ENCODE results near the gene CPEB4.

Gene CPEB4

GRCh38 chr5:173859408-173860159 is 28.6 kb upstream of the CPEB4 start:
- DNase-seq (ENCODE audit: low read depth): no peak

DNA sequence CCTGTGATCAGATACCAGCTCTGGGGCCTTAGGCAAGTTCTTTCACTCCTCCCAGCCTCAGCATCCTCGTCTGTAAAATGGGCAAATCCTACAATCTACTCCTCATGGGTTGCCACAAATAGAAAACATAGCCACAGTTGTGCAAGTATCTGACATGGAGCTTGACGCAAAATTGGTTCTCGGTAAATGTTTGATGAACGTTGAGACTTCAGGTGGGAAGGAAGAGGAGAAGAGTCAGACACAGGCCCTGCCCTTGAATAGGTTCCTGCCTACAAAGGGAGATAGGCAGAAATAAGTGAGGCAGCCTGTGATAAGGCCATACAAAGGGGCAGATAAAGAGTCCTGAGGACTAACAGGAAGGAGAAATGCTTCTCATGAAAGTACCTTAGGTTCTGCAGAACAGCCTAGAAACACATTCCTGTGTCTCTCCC is 26.1 kb upstream of the CPEB4 start:
- DNase-seq (ENCODE audit: low read depth): no peak

GRCh38 chr5:173863359-173863758 is 24.8 kb upstream of the CPEB4 start:
- DNase-seq (ENCODE audit: low read depth): no peak

- no peak for DNase-seq (ENCODE audit: low read depth)
These were observed 23.8 kb upstream of the CPEB4 start for GRCh38 chr5:173864126-173865050.

DNA sequence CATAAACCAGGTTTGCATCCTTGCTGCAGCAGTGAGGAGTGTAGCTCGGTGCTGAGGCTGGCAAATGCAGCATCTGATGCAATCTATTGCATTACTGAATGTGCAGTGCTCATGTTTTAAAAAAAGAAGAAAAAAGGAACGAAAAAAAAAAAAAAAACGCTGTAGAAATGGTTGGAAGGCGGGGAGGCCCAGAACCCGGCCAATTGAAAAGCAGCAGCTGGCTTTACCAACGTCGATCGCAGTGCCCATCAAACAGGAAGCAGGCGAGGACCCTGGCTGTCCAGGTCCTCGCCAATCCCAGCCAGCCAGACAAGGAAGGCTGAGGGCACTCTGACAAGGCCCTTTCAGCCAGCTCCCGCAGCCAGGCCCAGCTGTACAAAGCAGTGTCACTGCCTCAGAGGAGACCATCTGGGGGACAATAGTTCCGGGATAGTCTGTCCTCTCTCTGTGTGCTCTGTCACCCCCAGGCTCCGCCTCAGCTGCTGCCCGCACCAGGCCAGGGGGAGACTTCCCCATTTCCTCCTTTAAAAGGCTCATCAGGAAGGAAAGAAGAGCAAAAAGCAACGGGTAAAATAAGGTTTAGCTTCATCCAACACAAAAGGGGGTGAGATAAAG is 21.8 kb upstream of the CPEB4 start:
- no peak for DNase-seq (ENCODE audit: low read depth)

DNA sequence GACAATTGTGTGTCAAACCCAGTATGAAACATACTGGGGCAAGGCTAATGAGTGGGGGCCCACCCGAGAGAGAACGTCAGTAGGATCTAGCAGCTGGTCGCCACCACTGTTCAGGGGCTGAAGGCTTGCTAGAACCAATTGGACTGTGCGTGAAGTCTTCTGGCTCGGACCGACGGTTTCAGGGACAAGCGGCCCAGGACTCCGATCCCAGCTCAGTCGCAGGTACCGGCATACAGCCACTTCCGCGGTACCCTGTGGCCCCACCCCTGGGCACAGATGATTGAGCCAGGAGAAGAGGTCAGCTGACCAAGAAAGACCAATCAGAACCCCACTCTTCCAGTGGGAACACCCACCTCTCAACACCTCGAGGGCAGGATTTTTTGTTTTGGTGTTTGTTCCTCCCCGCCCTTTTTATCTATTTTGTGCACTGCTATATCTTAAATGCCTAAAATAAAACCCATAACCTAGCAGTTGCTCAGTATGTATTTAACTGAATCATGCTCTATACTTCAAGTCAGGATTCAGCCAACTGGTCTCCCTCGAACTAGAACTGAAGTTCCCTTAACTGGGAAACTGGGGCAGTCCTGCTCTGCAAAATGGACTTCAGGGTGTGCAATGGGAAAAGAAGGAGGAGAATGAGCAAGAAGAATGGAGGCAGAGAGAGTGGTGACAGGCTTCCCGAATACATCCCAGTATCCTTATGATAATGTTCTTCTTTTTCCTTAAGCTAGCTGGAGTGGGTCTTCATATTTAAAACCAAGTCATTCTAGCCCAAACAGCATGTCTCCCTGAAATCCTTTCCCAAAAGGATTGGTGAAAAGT is 21.1 kb upstream of the CPEB4 start:
- DNase-seq (ENCODE audit: low read depth): no peak

DNA sequence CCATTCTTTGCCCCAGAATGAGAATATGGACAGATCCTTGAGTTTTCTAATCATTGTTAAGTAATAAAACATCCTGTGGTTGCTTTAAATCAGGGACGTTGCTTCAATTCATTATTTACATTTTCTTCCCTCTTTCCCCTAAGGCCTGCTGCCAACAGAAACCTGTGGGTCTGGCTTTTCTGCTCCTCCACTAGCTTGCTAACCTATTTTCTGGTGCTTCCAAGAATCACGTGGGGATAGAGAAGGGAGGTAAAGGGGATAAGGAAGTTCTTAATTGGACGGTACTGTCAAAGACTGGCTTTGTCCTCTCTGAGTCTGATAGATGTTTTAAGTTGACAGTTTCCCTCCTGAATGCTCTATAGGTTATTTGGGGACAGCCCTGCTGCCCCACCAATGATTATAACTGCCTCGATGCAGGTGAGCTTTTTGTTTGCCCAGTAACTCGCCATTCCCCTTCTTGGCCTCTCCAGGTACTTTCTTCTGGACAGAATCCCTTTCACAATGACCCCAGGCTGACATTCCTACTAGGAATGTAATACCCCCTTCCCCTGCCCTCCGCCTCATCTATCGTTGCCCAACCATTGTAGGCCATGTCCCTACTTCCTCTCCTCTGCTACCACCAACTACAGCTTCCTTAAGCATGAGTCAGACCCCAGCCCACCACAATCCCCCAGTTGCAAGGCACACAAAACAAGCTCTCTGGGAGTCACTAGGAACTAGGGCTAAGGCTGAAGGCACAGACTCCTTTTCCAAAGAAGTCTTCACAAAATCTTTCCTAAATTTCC is 19.9 kb upstream of the CPEB4 start:
- no peak for DNase-seq (ENCODE audit: low read depth)

GRCh38 chr5:173869316-173869715 is 18.8 kb upstream of the CPEB4 start:
- no peak for DNase-seq (ENCODE audit: low read depth)

- no peak for DNase-seq (ENCODE audit: low read depth)
These were observed 15.2 kb upstream of the CPEB4 start for GRCh38 chr5:173872957-173873305.

DNA sequence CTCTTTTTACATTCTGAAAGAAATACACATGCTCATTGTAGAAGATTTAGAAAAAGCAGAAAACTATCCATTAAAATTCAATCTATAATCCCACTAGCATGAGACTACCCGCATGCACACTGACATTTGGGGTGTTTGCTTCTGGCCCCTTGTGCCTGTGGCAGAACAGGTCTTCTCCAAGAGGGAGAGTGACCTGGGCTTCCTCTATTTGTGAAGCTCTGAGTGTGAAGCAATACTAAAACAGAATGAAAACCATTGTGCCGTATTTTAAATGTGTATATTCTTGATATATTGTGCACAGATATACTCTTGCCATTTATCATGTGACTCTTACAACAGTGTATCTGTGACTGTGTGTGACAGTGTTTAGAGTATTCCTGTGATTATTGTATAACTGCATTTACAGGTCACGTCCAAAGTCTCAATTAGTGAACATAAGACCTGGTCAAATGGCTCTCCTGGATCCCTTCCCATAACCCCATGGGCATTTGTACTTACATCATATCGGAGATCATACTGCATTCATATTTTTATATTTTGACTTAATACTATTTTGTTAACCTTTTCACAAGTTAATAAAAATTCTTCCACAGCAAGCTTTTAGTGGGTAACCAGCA is 14.7 kb upstream of the CPEB4 start:
- DNase-seq (ENCODE audit: low read depth): no peak

GRCh38 chr5:173875189-173875588 is 13.0 kb upstream of the CPEB4 start:
- DNase-seq (ENCODE audit: low read depth): no peak

- no peak for DNase-seq (ENCODE audit: low read depth)
These were observed 9.8 kb upstream of the CPEB4 start for GRCh38 chr5:173878224-173878967.

- no peak for DNase-seq (ENCODE audit: low read depth)
These were observed 7.7 kb upstream of the CPEB4 start for GRCh38 chr5:173880306-173880985.

GRCh38 chr5:173881811-173882575 is 6.2 kb upstream of the CPEB4 start:
- no peak for DNase-seq (ENCODE audit: low read depth)

- no peak for DNase-seq (ENCODE audit: low read depth)
These were observed 5.5 kb upstream of the CPEB4 start for GRCh38 chr5:173882632-173883031.

DNA sequence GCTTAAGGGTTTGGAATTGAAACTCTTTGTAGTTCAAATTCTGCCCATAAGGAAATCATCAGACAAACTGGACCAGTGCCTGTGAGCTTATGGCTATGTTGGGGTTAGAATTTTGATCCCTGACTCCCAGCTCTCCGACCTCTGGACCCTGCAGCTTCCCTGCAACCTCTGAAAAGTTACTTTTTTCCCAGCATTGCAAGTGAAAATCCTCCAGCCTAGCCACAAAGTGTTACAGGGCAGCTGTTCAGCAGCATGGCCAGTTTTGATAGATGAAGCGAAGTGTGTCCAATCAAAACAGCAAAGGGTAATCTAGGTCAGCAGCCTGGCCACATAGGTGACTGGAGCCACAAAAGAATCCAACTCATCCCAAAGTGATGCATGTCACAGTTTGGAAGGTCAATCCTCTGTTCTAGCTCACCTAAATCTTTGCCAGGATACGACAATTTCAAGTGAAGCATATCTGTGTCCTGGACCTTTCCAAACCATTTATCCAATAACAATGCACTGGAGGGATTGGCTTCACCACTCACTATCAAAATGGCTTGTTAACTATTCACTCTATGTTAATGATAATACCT is 4.7 kb upstream of the CPEB4 start:
- no peak for DNase-seq (ENCODE audit: low read depth)

DNA sequence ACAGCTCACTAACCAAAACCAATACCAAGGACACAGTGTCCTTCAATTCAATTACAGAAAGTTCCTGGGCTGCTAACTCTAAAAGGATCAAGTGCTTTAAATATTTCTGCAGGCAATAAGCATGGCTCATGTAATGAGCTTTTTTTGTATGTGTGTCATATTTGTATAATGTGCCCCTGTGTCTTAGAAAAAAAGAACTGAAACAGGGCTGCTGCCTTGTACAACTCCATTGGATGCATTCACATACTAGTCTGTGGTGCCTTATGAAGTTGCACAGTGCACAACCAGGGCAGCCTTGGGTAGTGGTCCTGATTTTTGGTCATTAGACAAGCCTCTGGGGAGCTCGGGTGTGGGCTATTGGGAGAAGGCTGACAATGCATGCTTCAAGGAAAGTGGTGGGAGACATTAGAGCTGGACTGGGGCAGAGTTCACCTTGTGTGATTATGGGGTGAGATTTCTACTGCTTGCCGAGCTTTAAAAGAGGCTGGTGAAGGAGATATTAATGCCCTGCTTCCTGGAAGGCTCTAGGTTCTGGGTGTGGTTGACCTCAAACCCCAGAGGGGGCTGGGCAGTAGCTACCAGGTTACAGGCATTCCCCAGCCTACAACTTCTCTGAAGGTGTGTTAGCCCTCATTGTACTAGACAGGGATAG is 3.6 kb upstream of the CPEB4 start:
- no peak for DNase-seq (ENCODE audit: low read depth)

DNA sequence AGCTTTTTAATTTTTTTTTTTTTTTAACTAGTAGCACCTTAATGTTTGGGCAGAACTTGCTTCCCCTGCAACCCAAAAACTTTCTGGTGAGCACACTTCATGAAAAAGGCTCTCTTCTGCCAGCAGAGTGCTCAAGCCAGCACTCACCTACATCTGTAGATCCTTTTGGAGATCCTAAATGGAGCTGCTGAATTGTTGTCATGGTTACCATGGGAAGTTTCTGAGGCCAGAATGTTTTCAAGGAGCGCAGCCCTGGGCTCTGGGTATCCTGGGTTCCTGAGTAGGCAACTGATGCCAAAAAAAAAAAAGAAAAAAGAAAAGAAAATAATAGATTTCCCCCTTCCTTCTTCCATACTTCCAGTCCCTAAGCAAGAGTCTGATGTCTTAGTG is 3.1 kb upstream of the CPEB4 start:
- no peak for DNase-seq (ENCODE audit: low read depth)
